Measurements from ENCODE around the gene SPAST. TPM values are rescaled to one million over a fixed set of nuclear protein-coding genes. Genes with fewer than 3 reads are reported as not detected.
"Not testable (repeated sequence)": the region's sequence is repeated elsewhere in the genome, so short reads cannot be mapped to it uniquely, and the experiment has no call there.

The SPAST gene
- total RNA-seq, 1 experiment from 2014 or later = 32.8 TPM

GRCh38 chr2:32034198-32034887, 29.0 kb upstream of the SPAST start:
- not testable (repeated sequence) for H3K23ac ChIP-seq (ENCODE audit: insufficient read length, low read depth, low read length); H3K56ac ChIP-seq (ENCODE audit: insufficient read length, low read depth, low read length); H3K4me1 Mint-ChIP-seq; H3K18ac ChIP-seq (ENCODE audit: insufficient read length, low read depth, low read length); H3K27me3 Mint-ChIP-seq (ENCODE audit: low read depth); H3K4ac ChIP-seq (ENCODE audit: low read depth, low read length); H3K27ac ChIP-seq (ENCODE audit: insufficient read length, low read depth, low read length); H3K9me3 Mint-ChIP-seq; H2BK15ac ChIP-seq (ENCODE audit: low read depth, low read length); H2AFZ ChIP-seq (ENCODE audit: low read length); H4K8ac ChIP-seq (replicated peaks; ENCODE audit: insufficient read length, low read depth, low read length); H3K4me3 Mint-ChIP-seq; H2BK12ac ChIP-seq (ENCODE audit: insufficient read length, low read depth, low read length); H3K79me2 ChIP-seq (ENCODE audit: insufficient read depth, low read length); H4K5ac ChIP-seq (ENCODE audit: insufficient read length, low read depth, low read length); H3T11ph ChIP-seq (ENCODE audit: low read length); DNase-seq; H2AK5ac ChIP-seq (ENCODE audit: insufficient read length, low read length); H3K9ac ChIP-seq (ENCODE audit: extremely low read depth, insufficient read length, low read length); H2BK20ac ChIP-seq (ENCODE audit: low read depth, low read length, poor library complexity, severe bottlenecking); H3K14ac ChIP-seq (ENCODE audit: insufficient read depth, low read length); H3K4me1 ChIP-seq (ENCODE audit: insufficient read depth, low read length); H4K20me1 ChIP-seq (ENCODE audit: control insufficient read depth, insufficient read depth, insufficient read length); H2BK120ac ChIP-seq (ENCODE audit: low read depth, low read length, poor library complexity, severe bottlenecking); H3K27me3 ChIP-seq (ENCODE audit: insufficient read depth, low read length); H2BK5ac ChIP-seq (ENCODE audit: insufficient read length, low read length); H3K4me2 ChIP-seq (ENCODE audit: insufficient read depth, insufficient read length, low read length); H3K23me2 ChIP-seq (ENCODE audit: insufficient read length, low read depth, low read length, poor library complexity, severe bottlenecking); H3K79me1 ChIP-seq (ENCODE audit: insufficient read depth, low read depth, low read length, poor library complexity, severe bottlenecking); H3K9me3 ChIP-seq (ENCODE audit: control insufficient read depth, low read depth, low read length); H4K91ac ChIP-seq (ENCODE audit: insufficient read length, low read depth, low read length)
- WGBS (ENCODE audit: extremely low coverage, insufficient read length, low lambda C conversion rate) = no CpG with 5 or more reads among the region's 8 CpGs
- H3K36me3 Mint-ChIP-seq (ENCODE audit: insufficient read depth in 1 of 3, low read depth in 3 of 3) = peaks cover 13 to 47% (median 41%) of the 10 kb centered on the region in 3 experiments; a peak in 6 of 7 replicates
- H3K27ac Mint-ChIP-seq = peak overlapping the region in 2 of 3 experiments; percentile 22 to 86; a peak in 1 of 7 replicates

Data from H9 (cell line).